Hippocampal formation (tissue), 2 donors: ENCODE data around the gene ANKIB1.
"Not testable (repeated sequence)": the region's sequence is repeated elsewhere in the genome, so short reads cannot be mapped to it uniquely, and the experiment has no call there.

Experiments
- DNase-seq, 2 donors: peaks; one replicate each; lab custom pipeline; 2025; lab: John Stamatoyannopoulos, UW

ANKIB1 gene

GRCh38 chr7:92402920-92403759 is 157.4 kb downstream of the ANKIB1 start:
- DNase-seq: no peak

- DNase-seq: no peak
These were observed 157.9 kb downstream of the ANKIB1 start for GRCh38 chr7:92403760-92404074.

GRCh38 chr7:92404170-92404614 is 158.4 kb downstream of the ANKIB1 start:
- no peak for DNase-seq

DNA sequence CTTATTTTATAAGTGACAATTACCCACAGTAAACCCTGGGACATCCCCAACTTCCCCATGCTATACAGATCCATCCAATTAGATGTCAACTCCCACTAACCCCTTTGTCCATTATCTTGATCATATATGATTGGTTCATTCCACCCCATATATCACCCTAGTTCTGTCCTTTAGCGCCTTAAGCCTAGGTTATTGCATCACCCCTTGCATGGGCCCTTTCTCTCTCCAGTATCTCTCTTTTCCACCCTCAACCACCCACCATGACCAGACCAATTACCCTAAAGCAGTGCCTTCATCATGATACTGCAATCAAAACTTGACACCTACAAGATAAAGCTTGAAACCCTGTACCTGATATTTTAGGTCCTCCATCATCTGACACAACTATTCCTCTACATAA is 163.6 kb downstream of the ANKIB1 start:
- DNase-seq: no peak

DNA sequence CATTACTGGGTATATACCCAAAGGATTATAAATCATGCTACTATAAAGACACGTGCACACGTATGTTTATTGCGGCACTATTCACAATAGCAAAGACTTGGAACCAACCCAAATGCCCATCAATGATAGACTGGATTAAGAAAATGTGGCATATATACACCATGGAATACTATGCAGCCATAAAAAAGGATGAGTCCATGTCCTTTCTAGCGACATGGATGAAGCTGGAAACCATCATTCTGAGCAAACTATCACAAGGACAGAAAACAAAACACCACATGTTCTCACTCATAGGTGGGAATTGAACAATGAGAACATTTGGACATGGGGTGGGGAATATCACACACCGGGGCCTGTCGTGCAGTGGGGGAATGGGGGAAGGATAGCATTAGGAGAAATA is 164.4 kb downstream of the ANKIB1 start:
- DNase-seq: not testable (repeated sequence)

DNA sequence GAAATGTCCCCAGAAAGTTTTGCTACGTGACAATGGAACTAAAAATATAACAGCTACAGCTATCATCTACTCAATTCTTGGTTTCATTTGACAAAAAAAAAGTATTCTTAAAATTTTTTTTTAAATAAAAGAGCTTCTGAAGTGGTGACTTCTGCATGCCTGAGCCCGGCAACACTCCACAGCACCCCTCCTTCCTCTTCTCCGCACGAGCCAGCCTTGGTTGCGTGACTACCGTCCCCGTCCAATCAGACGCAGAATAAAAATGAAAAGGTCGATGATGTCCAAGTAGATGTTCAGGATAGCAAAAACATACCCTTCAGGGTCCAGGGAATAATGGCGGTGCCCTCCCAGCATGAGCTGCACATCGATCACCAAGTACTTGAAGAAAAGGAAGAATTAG is 167.0 kb downstream of the ANKIB1 start:
- no peak for DNase-seq

GRCh38 chr7:92413550-92413949 is 167.8 kb downstream of the ANKIB1 start:
- no peak for DNase-seq

- no peak for DNase-seq
These were observed 169.5 kb downstream of the ANKIB1 start for GRCh38 chr7:92415225-92415624.

GRCh38 chr7:92417913-92418312 is 172.1 kb downstream of the ANKIB1 start:
- no peak for DNase-seq

GRCh38 chr7:92421676-92422435 is 176.1 kb downstream of the ANKIB1 start:
- DNase-seq: no peak

DNA sequence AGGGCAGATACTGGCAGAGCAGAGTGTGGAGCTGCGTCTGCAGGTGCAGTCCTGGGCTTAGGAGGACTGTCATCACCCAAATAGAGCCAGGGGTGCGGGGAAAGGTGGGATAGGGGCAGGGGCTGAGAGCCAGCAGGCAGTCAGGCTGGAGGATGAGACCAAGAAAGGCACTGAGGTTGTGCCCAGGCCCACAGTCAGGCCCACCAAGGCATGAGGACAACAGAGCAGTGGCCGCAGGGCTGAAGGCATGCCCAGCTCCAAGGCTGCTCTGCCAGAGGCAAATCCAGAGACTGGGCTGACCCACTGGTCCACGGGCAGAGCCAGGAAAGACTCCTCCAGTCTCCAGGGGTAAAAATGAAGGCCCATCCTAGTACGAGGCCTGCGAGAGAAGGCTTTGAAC is 177.2 kb downstream of the ANKIB1 start:
- DNase-seq: no peak

- DNase-seq: no peak
These were observed 177.9 kb downstream of the ANKIB1 start for GRCh38 chr7:92423710-92424131.

DNA sequence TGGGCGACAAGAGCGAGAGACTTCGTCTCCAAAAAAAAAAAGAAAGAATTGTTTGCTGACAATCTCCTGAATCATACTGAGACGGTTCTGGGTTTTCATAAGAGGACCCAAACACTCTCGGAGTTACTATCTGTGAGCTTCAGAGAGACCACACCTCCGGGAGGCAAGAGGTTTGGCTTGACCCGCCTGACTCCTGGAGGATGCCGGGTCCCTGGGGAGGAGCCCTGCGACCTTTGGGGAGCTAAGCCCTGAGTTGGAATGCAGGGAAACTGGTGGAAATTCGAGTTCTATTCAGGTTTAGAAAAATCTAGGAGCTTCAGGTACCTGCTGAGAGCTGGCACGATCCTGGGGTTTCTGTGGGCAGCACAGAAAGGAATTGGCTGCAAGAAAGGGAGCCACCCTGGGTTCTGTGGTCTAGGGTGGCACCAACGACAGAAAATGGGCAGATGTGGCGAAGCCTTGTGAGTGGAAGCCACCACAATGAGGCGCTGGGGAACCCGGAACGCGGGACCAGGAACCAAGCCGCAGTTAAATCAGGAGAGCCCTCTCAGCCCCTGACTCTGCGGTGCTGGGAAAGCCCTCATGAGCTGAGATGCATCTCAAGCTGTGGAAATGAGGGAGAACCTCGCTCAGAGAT is 179.7 kb downstream of the ANKIB1 start:
- no peak for DNase-seq

GRCh38 chr7:92427193-92427592 is 181.4 kb downstream of the ANKIB1 start:
- DNase-seq: no peak

DNA sequence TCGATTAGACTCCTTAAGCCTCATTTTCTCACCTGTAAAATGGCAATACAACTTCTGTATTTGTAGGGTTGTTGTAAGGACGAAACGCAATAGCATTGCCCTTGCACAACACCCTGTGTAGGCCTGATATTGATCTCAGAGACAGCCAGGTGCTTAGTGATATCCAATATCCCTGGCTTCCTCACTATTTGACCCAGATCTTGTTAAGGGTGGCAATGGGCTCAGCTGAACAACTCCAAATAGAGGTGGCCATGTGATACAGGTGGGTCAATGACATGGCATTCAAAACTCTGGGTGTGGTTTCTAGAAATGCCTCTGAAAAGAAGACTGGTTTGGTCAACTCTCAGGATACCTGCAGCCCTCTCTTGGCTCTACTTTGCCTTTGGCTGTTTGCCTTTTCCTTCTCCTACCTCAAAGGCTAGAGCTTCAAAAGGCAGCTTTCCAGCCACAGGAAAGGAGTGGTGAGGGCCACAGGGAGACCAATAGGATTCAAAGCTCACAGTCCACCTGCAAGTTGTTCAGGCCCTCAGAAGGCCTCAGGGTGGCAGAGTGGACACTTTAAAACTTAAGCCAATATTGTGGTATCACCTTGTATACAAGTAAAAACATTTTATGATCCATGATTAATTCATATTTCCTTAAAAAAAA is 186.6 kb downstream of the ANKIB1 start:
- DNase-seq: no peak

DNA sequence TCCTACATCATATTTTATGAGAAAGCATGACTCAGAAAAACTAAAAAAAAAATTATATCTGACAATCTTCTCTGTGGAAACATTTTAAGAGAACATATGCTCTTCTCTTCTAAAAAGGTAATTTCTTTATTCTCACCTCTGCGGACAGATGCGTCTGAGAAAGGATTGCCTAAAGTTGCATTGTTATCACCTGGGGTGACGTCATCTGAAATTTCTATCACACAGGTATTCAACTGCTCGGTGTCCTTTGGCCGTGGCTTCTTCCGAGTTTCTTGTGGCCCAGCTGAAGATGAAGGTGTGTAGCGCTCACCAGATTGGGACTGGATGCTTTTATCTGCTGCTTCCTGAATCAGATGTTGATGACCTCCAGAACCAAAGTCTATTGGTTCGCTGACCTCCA is 187.2 kb downstream of the ANKIB1 start:
- no peak for DNase-seq

- no peak for DNase-seq
These were observed 189.8 kb downstream of the ANKIB1 start for GRCh38 chr7:92435542-92435941.

DNA sequence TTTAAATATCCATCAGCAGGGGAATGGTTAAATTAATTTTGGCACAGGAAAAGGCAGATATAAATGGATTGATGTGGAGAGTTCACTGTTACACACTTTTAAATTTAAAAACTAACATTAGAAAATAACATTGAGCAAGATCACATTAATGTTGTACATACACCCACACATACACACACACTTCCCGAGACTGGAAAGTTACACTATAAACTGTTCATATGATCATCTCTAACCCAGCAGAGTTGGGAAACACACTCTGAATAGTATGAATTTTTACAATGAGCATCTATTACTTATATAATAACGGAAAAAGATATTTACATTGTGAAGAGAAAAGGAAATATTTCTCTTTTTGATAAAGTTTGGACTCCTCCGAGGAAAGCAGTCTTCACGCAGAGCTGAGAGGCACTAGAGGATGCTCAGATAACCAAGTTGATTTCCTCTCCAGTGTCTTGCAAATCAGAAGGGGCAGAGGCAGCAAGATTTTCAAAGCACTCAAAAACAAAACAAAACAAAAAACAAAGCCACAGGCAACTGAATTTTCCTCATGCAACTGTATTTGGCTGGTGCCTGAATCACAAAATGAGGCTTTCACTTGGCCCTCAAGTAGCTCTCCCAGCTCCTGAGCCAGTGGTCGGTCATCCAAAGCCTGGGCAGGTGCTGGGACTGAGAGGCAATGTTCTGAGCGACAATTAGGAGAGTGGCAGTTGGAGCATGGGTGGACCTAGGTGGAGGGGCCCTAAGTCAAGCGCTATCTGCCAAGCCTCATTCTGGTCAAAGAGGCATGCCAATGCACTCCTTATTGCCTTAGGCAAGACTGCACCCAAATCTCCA is 191.1 kb downstream of the ANKIB1 start:
- DNase-seq: no peak

GRCh38 chr7:92437956-92438491 is 192.2 kb downstream of the ANKIB1 start:
- no peak for DNase-seq

GRCh38 chr7:92442720-92443119 is 196.9 kb downstream of the ANKIB1 start:
- DNase-seq: not testable (repeated sequence)

DNA sequence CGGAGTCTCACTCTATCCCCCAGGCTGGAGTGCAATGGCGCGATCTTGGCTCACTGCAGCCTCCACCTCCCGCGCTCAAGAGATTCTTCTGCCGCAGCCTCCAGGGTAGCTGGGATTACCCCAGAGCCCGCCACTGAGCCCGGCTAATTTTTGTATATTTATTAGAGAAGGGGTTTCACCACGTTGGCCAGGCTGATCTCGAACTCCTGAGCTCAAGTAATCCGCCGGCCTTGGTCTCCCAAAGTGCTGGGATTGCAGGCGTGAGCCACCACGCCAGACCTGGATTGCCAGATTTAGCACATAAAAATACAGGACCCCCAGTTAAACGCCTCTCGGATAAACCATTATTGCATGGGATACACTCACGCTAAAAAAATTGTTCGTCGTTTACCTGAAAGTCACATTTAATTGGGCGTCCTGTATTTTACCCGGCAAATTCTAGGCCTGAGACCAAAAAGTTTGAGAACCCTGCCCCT is 201.1 kb downstream of the ANKIB1 start:
- no peak for DNase-seq
